Trophoblast cell (in vitro differentiated cells and primary cell): ENCODE measurements around the gene CFAP46.

Source experiments
- DNase-seq, 2 donors: peaks; one replicate each; pipeline ENCODE4 v3.0.0-alpha.2; 2016
- H2AFZ ChIP-seq: 2 replicates; pipeline ENCODE4 v1.6.1; 2013; ENCODE audit warnings: low read length, moderate library complexity, mild to moderate bottlenecking; ENCODE audit not compliant: insufficient read depth, poor library complexity
- H2AK5ac ChIP-seq: 2 replicates; pipeline ENCODE4 v1.6.1; 2013; ENCODE audit warnings: mild to moderate bottlenecking, low read length
- H2BK120ac ChIP-seq: 2 replicates; pipeline ENCODE4 v1.6.1; 2013; ENCODE audit warnings: low read length, mild to moderate bottlenecking, moderate library complexity; ENCODE audit not compliant: insufficient read depth, poor library complexity
- H2BK12ac ChIP-seq: 2 replicates; pipeline ENCODE4 v1.6.1; 2013; ENCODE audit warnings: mild to moderate bottlenecking, low read length, moderate library complexity
- H2BK5ac ChIP-seq: 2 replicates; pipeline ENCODE4 v1.6.1; 2013; ENCODE audit warnings: low read length, low read depth, moderate library complexity, mild to moderate bottlenecking; ENCODE audit not compliant: poor library complexity
- H3K14ac ChIP-seq: 2 replicates; pipeline ENCODE4 v1.6.1; 2013; ENCODE audit warnings: mild to moderate bottlenecking, low read length
- H3K18ac ChIP-seq: 2 replicates; pipeline ENCODE4 v1.6.1; 2013; ENCODE audit warnings: mild to moderate bottlenecking, low read length
- H3K23ac ChIP-seq: 2 replicates; pipeline ENCODE4 v1.6.1; 2013; ENCODE audit warnings: low read length
- H3K27ac ChIP-seq: 2 replicates; pipeline ENCODE4 v1.5.1; 2013; ENCODE audit warnings: low read depth, mild to moderate bottlenecking, inconsistent platforms, low read length, moderate library complexity
- H3K27me3 ChIP-seq: 2 replicates; pipeline ENCODE4 v1.6.1; 2013; ENCODE audit warnings: inconsistent platforms, mild to moderate bottlenecking, low read length, moderate library complexity; ENCODE audit not compliant: insufficient read depth
- H3K36me3 ChIP-seq, 2 experiments: 1 replicate in 1 of 2; 2 replicates in 1 of 2; pipeline ENCODE4 v1.6.1; 2013; ENCODE audit warnings: low read length in 2 of 2, mild to moderate bottlenecking in 2 of 2, moderate library complexity in 1 of 2; ENCODE audit not compliant: insufficient read depth in 2 of 2, control insufficient read depth in 1 of 2
- H3K4ac ChIP-seq: 2 replicates; pipeline ENCODE4 v1.6.1; 2013; ENCODE audit warnings: low read depth, mild to moderate bottlenecking, low read length, moderate library complexity
- H3K4me1 ChIP-seq, 2 experiments: 1 replicate in 1 of 2; 2 replicates in 1 of 2; pipeline ENCODE4 v1.6.1; 2013; ENCODE audit warnings: low read length in 2 of 2, mild to moderate bottlenecking in 2 of 2, moderate library complexity in 1 of 2; ENCODE audit not compliant: insufficient read depth in 2 of 2, control insufficient read depth in 1 of 2
- H3K4me2 ChIP-seq: 2 replicates; pipeline ENCODE4 v1.6.1; 2013; ENCODE audit warnings: inconsistent platforms, mild to moderate bottlenecking, low read length, moderate library complexity
- H3K4me3 ChIP-seq: 2 replicates; pipeline ENCODE4 v1.5.1; 2013; ENCODE audit warnings: mild to moderate bottlenecking, low read depth, low read length, inconsistent platforms
- H3K79me1 ChIP-seq: one replicate; pipeline ENCODE4 v1.6.1; 2013; ENCODE audit warnings: low read length
- H3K79me2 ChIP-seq: 2 replicates; pipeline ENCODE4 v1.6.1; 2013; ENCODE audit warnings: low read length, mild to moderate bottlenecking; ENCODE audit not compliant: control insufficient read depth, insufficient read depth, poor library complexity
- H3K9ac ChIP-seq: 2 replicates; pipeline ENCODE4 v1.6.1; 2013; ENCODE audit warnings: mild to moderate bottlenecking, low read length
- H3K9me3 ChIP-seq: 2 replicates; pipeline ENCODE4 v1.6.1; 2013; ENCODE audit warnings: low read depth, mild to moderate bottlenecking, control low read depth, inconsistent platforms, low read length; ENCODE audit not compliant: insufficient read depth
- H4K12ac ChIP-seq: 2 replicates; pipeline ENCODE4 v1.6.1; 2013; ENCODE audit warnings: low read depth, mild to moderate bottlenecking, low read length, moderate library complexity
- H4K8ac ChIP-seq: 2 replicates; pipeline ENCODE4 v1.6.1; 2013; ENCODE audit warnings: low read depth, mild to moderate bottlenecking, low read length, moderate library complexity
- H4K91ac ChIP-seq: one replicate; pipeline ENCODE4 v1.6.1; 2013; ENCODE audit warnings: low read depth, mild to moderate bottlenecking, low read length, moderate library complexity
- WGBS: extraction: QIAGEN DNeasy Blood & Tissue Kit; methylation state at CpG from one replicate; pipeline ENCODE4 v1.1.7; 2013; ENCODE audit warnings: missing lambda C conversion rate; ENCODE audit not compliant: insufficient read length, insufficient coverage; ENCODE audit errors: extremely low coverage; 5-methylcytosine and 5-hydroxymethylcytosine counted together

Gene CFAP46

DNA sequence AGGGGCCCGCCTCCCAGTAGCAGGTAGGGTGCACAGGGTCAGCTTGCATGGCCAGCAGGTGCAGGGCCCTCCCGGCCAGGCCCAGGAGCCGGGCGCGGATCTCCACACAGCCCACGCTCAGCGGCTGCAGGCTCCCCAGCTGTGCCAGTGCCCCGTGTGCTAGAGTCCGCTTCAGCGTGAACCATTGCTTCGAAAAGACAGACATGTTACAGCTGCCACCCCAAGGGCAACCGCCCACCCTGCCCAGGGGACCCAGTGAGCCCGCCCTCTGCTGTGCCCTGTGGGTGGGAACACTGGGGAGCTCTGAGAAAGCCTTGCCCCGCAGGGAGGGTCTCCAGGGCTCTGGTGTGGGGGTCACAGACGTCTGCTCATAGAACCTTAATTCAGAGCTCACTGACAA is 92.1 kb downstream of the CFAP46 start:
- no peak overlapping the region for H3K4me2 ChIP-seq
- DNase-seq = no peak
- H2BK5ac ChIP-seq = no peak overlapping the region
- no peak overlapping the region for H3K27ac ChIP-seq
- H2AFZ ChIP-seq = no peak overlapping the region
- H3K79me2 ChIP-seq = no peaks in the 10 kb centered on the region
- no CpG with 5 or more reads among the region's 15 CpGs for WGBS
- no peak overlapping the region for H4K8ac ChIP-seq
- H3K27me3 ChIP-seq = no peaks in the 10 kb centered on the region
- H4K91ac ChIP-seq = no peak overlapping the region
- H3K9ac ChIP-seq = no peak overlapping the region
- no peak overlapping the region for H3K4me3 ChIP-seq
- no peaks in the 10 kb centered on the region for H3K36me3 ChIP-seq
- no peak overlapping the region for H2BK12ac ChIP-seq
- H3K18ac ChIP-seq = no peak overlapping the region
- no peak overlapping the region for H3K23ac ChIP-seq
- H4K12ac ChIP-seq = no peak overlapping the region
- peaks cover 8% of the 10 kb centered on the region for H3K9me3 ChIP-seq
- H3K4me1 ChIP-seq = no peaks in the 10 kb centered on the region
- no peaks in the 10 kb centered on the region for H3K79me1 ChIP-seq
- no peak overlapping the region for H3K14ac ChIP-seq
- H3K4ac ChIP-seq = no peak overlapping the region
- H2AK5ac ChIP-seq = no peak overlapping the region
- H2BK120ac ChIP-seq = no peak overlapping the region

GRCh38 chr10:132849546-132850031 is 92.8 kb downstream of the CFAP46 start:
- H4K91ac ChIP-seq = no peak overlapping the region
- H2BK12ac ChIP-seq = no peak overlapping the region
- no peak overlapping the region for H3K4me2 ChIP-seq
- H3K9me3 ChIP-seq = peaks cover 8% of the 10 kb centered on the region
- no peak overlapping the region for H4K12ac ChIP-seq
- no CpG with 5 or more reads among the region's 19 CpGs for WGBS
- no peak overlapping the region for H3K4me3 ChIP-seq
- no peak overlapping the region for H3K27ac ChIP-seq
- no peak overlapping the region for H3K14ac ChIP-seq
- H3K4ac ChIP-seq = no peak overlapping the region
- no peak for DNase-seq
- no peak overlapping the region for H2BK120ac ChIP-seq
- no peak overlapping the region for H3K23ac ChIP-seq
- H3K79me2 ChIP-seq = no peaks in the 10 kb centered on the region
- no peak overlapping the region for H3K9ac ChIP-seq
- H2BK5ac ChIP-seq = no peak overlapping the region
- no peak overlapping the region for H2AK5ac ChIP-seq
- H3K36me3 ChIP-seq = no peaks in the 10 kb centered on the region
- no peaks in the 10 kb centered on the region for H3K4me1 ChIP-seq
- H2AFZ ChIP-seq = no peak overlapping the region
- H3K27me3 ChIP-seq = no peaks in the 10 kb centered on the region
- no peak overlapping the region for H4K8ac ChIP-seq
- H3K18ac ChIP-seq = no peak overlapping the region
- H3K79me1 ChIP-seq = no peaks in the 10 kb centered on the region

GRCh38 chr10:132848951-132849545 is 93.3 kb downstream of the CFAP46 start:
- Histone ChIP-seq H2BK12ac (no peak overlapping the region), H3K9ac (no peak overlapping the region), H3K27me3 (no peaks in the 10 kb centered on the region), H2BK5ac (no peak overlapping the region), H3K18ac (no peak overlapping the region), H3K4me1 (no peaks in the 10 kb centered on the region), H3K79me1 (no peaks in the 10 kb centered on the region), H3K9me3 (peaks cover 10% of the 10 kb centered on the region), H2AK5ac (no peak overlapping the region), H3K27ac (no peak overlapping the region), H3K4me2 (no peak overlapping the region), H3K14ac (no peak overlapping the region), H4K12ac (no peak overlapping the region), H3K4me3 (no peak overlapping the region), H4K91ac (no peak overlapping the region), H4K8ac (no peak overlapping the region), H3K23ac (no peak overlapping the region), H3K4ac (no peak overlapping the region), H3K36me3 (no peaks in the 10 kb centered on the region), H2AFZ (no peak overlapping the region), H3K79me2 (no peaks in the 10 kb centered on the region), H2BK120ac (no peak overlapping the region)
- no CpG with 5 or more reads among the region's 21 CpGs for WGBS
- no peak for DNase-seq

DNA sequence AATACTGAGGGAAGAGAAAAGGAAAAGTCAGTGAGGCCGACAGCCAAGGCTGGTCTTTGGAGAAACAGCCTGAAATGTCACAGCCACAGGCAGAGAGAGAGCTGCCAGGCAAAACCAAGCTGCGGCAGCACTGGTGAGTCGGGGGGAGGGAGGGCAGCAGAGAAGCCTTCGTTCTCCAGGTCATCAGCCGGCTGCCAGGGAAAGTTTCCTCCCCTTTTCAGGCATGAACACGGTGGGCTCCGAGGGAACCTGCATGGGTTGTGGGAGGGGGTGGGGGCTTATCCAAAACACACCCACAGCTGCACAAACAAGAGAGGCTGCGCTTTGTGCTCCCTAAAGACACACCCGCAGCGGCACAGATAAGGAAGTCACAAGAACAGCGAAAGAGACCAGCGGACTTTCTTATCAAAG is 94.1 kb downstream of the CFAP46 start:
- H3K27ac ChIP-seq = no peak overlapping the region
- no peak overlapping the region for H3K18ac ChIP-seq
- no peak for DNase-seq
- H3K14ac ChIP-seq = no peak overlapping the region
- H3K79me1 ChIP-seq = no peaks in the 10 kb centered on the region
- H3K9me3 ChIP-seq = peaks cover 11% of the 10 kb centered on the region
- no peak overlapping the region for H4K12ac ChIP-seq
- H3K4me2 ChIP-seq = no peak overlapping the region
- no peak overlapping the region for H2BK12ac ChIP-seq
- H3K23ac ChIP-seq = no peak overlapping the region
- no peaks in the 10 kb centered on the region for H3K4me1 ChIP-seq
- no peak overlapping the region for H4K8ac ChIP-seq
- no CpG with 5 or more reads among the region's 12 CpGs for WGBS
- H2AFZ ChIP-seq = no peak overlapping the region
- H3K9ac ChIP-seq = no peak overlapping the region
- H3K36me3 ChIP-seq = no peaks in the 10 kb centered on the region
- H3K4me3 ChIP-seq = no peak overlapping the region
- H2AK5ac ChIP-seq = no peak overlapping the region
- H3K27me3 ChIP-seq = no peaks in the 10 kb centered on the region
- H2BK5ac ChIP-seq = no peak overlapping the region
- no peak overlapping the region for H2BK120ac ChIP-seq
- no peak overlapping the region for H3K4ac ChIP-seq
- H4K91ac ChIP-seq = no peak overlapping the region
- H3K79me2 ChIP-seq = no peaks in the 10 kb centered on the region
